Measurements from ENCODE around the gene PRKCD. TPM values are rescaled to one million over a fixed set of nuclear protein-coding genes. Genes with fewer than 3 reads are reported as not detected.

PRKCD gene
- total RNA-seq, 4 donors from 2014 or later, result 27.9 to 31.3 (median 29.3) TPM

DNA sequence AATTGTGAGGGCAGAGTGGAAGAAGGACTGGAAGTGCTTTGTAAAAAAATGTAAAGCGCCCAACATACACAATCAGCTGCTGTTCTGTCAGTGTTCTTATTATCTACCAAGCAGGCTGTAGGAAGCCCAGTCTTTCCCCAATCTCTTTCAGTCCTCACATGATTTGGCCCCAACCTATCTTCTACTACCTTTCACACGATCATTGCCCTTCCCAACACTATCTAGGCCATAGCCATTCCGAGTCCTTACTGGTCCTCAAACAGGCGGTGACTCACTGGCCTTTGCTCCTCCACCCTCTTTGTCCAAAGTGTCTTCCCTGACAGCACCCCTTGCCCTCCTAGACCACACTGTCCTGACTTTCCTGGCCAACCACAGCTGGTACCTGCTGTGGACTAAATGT is 29.9 kb upstream of the PRKCD start:
- DNase-seq (ENCODE audit: low spot score in 2 of 2), result no peak
- 87% methylated on average over 4 of the region's 4 CpGs for WGBS
- peaks cover 28% of the 10 kb centered on the region for H3K4me1 ChIP-seq
- H3K9me3 ChIP-seq, result no peaks in the 10 kb centered on the region
- H3K4me3 ChIP-seq, result peak overlapping the region; percentile 84
- TF ChIP-seq, protein P1, sequence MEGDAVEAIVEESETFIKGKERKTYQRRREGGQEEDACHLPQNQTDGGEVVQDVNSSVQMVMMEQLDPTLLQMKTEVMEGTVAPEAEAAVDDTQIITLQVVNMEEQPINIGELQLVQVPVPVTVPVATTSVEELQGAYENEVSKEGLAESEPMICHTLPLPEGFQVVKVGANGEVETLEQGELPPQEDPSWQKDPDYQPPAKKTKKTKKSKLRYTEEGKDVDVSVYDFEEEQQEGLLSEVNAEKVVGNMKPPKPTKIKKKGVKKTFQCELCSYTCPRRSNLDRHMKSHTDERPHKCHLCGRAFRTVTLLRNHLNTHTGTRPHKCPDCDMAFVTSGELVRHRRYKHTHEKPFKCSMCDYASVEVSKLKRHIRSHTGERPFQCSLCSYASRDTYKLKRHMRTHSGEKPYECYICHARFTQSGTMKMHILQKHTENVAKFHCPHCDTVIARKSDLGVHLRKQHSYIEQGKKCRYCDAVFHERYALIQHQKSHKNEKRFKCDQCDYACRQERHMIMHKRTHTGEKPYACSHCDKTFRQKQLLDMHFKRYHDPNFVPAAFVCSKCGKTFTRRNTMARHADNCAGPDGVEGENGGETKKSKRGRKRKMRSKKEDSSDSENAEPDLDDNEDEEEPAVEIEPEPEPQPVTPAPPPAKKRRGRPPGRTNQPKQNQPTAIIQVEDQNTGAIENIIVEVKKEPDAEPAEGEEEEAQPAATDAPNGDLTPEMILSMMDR (IDR thresholded peaks at IDR 0.05), result no peak
- no peak for TF ChIP-seq POLR2A (IDR thresholded peaks at IDR 0.05)
- no peak for TF ChIP-seq POLR2AphosphoS5 (IDR thresholded peaks at IDR 0.05)
- TF ChIP-seq EP300 (IDR thresholded peaks at IDR 0.05), result no peak
- no peaks in the 10 kb centered on the region for H3K27me3 ChIP-seq
- H3K36me3 ChIP-seq, result peaks cover under 1% of the 10 kb centered on the region
- peak overlapping the region; percentile 86 for H3K27ac ChIP-seq

DNA sequence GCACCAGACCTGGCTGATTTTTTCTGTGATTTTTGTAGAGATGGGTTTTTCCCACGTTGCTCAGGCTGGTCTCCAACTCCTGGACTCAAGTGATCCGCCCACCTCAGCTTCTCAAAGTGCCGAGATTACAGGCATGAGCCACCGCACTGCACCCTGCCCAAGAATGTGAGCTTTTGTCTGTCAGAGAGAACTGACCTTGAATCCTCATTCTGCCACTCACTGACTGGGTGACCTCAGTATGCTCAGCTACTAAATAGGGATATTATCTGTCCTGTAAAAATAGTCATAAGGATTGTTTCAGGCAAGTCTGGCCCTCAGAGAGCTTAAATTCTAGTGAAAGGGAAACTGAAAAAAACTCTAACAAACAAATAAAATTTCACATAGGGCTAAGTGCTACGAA is 28.7 kb upstream of the PRKCD start:
- no peak overlapping the region for H3K4me3 ChIP-seq
- WGBS, result 68% methylated on average over 5 of the region's 5 CpGs
- no peak for DNase-seq (ENCODE audit: low spot score in 2 of 2)
- H3K27me3 ChIP-seq, result no peaks in the 10 kb centered on the region
- H3K4me1 ChIP-seq, result peaks cover 28% of the 10 kb centered on the region
- H3K36me3 ChIP-seq, result no peaks in the 10 kb centered on the region
- H3K9me3 ChIP-seq, result no peaks in the 10 kb centered on the region
- TF ChIP-seq EP300 (IDR thresholded peaks at IDR 0.05), result no peak
- TF ChIP-seq POLR2A (IDR thresholded peaks at IDR 0.05), result no peak
- no peak for TF ChIP-seq POLR2AphosphoS5 (IDR thresholded peaks at IDR 0.05)
- TF ChIP-seq, protein P1 (IDR thresholded peaks at IDR 0.05), result no peak
- H3K27ac ChIP-seq, result no peak overlapping the region

DNA sequence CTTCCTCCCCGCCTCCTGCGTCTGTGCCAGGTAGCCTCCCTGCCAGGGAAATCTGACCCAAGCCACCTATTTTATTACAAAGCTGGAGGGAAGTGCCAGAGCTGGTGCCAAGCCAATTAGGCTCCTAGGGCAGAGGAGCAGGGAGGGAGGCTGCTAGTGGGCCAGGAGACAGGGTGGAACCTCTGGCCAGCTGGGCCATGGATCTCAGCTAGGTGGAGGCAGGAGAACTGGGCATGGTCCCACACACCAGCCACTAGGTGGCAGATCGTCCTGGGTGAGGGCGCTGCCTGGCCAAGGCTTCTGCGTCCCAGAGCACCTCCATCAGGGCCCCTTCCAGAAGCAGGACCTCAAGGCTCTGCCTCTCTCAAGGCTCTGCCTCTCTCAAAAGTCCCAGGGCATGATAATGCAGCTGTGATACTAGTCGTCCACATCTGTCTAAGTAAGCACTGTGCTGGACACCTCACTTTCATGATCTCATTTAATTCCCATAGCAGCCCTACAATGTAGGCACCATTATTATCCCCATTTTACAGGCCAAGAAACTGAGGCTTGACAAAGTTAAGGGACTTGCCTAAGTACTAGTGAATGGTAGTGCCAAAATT is 26.3 kb upstream of the PRKCD start:
- Histone ChIP-seq H3K9me3 (no peaks in the 10 kb centered on the region), H3K27ac (no peak overlapping the region), H3K27me3 (no peaks in the 10 kb centered on the region), H3K4me1 (peaks cover 15% of the 10 kb centered on the region), H3K36me3 (no peaks in the 10 kb centered on the region), H3K4me3 (no peak overlapping the region)
- TF ChIP-seq, protein P1 (IDR thresholded peaks at IDR 0.05), result peak in 1 of 2 donors; percentile 77
- TF ChIP-seq POLR2A (IDR thresholded peaks at IDR 0.05), result no peak
- no peak for DNase-seq (ENCODE audit: low spot score in 2 of 2)
- WGBS, result 38% methylated on average over 4 of the region's 6 CpGs

DNA sequence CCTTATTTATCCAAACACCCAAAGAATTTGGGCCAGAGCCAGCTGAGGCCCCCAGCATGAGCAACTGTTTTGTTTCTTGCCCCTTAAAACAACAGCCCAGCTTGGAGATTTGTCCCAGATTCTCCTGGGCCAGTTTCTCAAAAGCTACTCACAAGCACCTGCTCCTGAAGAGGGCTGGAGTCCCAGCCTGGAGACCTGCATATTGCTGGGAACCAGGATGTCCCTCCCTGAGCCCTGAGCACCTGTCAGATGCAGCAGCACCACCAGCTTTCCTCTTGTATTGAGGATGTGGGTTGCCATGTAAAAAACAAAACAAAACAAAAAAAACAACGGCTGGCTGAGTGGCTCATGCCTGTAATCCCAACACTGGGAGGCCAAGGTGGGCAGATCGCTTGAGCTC is 23.8 kb upstream of the PRKCD start:
- Histone ChIP-seq H3K4me3 (no peak overlapping the region), H3K36me3 (no peaks in the 10 kb centered on the region), H3K9me3 (no peaks in the 10 kb centered on the region), H3K27ac (no peak overlapping the region), H3K4me1 (peaks cover 4% of the 10 kb centered on the region), H3K27me3 (no peaks in the 10 kb centered on the region)
- no peak for DNase-seq (ENCODE audit: low spot score in 2 of 2)
- WGBS, result 78% methylated on average over 2 of the region's 2 CpGs
- TF ChIP-seq, protein P1 (IDR thresholded peaks at IDR 0.05), result no peak
- TF ChIP-seq EP300 (IDR thresholded peaks at IDR 0.05), result no peak
- TF ChIP-seq POLR2AphosphoS5 (IDR thresholded peaks at IDR 0.05), result no peak
- no peak for TF ChIP-seq POLR2A (IDR thresholded peaks at IDR 0.05)

DNA sequence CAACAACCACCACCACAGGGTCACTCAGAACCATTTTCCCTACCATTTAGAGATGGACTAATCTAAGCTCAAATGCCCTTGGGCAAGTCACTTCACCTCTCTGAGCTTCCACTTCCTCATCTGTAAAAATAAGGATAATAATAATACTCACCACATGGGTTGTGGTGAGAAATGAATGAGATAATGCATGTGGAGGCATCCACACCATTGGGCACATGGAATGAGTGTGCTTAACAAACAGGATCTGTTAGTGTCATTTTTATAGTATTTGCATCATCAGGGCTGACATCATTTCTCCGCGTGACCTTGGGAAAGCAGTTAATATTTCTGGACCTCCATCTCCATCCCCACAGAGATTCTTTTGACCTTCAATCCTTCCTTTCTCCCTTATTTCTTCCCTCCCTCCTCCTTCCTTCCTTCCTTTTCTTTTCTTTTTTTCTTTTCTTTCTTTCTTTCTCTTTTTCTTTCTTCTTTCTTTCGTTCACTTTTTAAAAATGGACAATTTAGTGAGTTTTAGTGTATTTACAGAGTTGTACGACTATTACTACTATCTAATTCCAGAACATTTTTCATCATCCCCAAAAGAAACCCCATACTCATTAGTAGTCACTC is 23.1 kb upstream of the PRKCD start:
- Histone ChIP-seq H3K4me3 (no peak overlapping the region), H3K27me3 (no peaks in the 10 kb centered on the region), H3K36me3 (no peaks in the 10 kb centered on the region), H3K4me1 (peaks cover 4% of the 10 kb centered on the region), H3K9me3 (no peaks in the 10 kb centered on the region), H3K27ac (no peak overlapping the region)
- 89% methylated on average over 4 of the region's 4 CpGs for WGBS
- no peak for DNase-seq (ENCODE audit: low spot score in 2 of 2)
- TF ChIP-seq POLR2A (IDR thresholded peaks at IDR 0.05), result no peak
- no peak for TF ChIP-seq EP300 (IDR thresholded peaks at IDR 0.05)
- TF ChIP-seq, protein P1 (IDR thresholded peaks at IDR 0.05), result no peak
- TF ChIP-seq POLR2AphosphoS5 (IDR thresholded peaks at IDR 0.05), result no peak
